MM.1S (cell line): Measurements from ENCODE around the gene CDH4.

ENCODE experiments used
- DNase-seq: peaks from one replicate; pipeline ENCODE4 v3.0.0-alpha.2; 2015
- H2AFZ ChIP-seq: fragments of 300-600 bp; sonication (generic); 2 replicates; pipeline ENCODE4 v1.6.0; 2016; ENCODE audit warnings: antibody characterized with exemption, low read length
- H3F3A ChIP-seq: fragments of 300-600 bp; sonication (generic); 2 replicates; pipeline ENCODE4 v1.6.1; 2016; ENCODE audit warnings: mild to moderate bottlenecking, antibody characterized with exemption, low read length, moderate library complexity, mixed read lengths; ENCODE audit not compliant: insufficient read depth
- H3K27ac ChIP-seq: fragments of 300-600 bp; sonication (generic); 2 replicates; pipeline ENCODE4 v1.5.1; 2016; ENCODE audit warnings: mild to moderate bottlenecking, low read length
- H3K27me3 ChIP-seq: fragments of 300-600 bp; sonication (generic); replicated peaks from 2 replicates; pipeline ENCODE4 v1.6.0; 2016; ENCODE audit warnings: low read length; ENCODE audit not compliant: insufficient read depth
- H3K36me3 ChIP-seq: fragments of 300-600 bp; sonication (generic); replicated peaks from 2 replicates; pipeline ENCODE4 v1.6.1; 2016; ENCODE audit warnings: mild to moderate bottlenecking, low read length, mixed read lengths; ENCODE audit not compliant: insufficient read depth
- H3K4me1 ChIP-seq: fragments of 300-600 bp; sonication (generic); 2 replicates; pipeline ENCODE4 v1.6.1; 2016; ENCODE audit warnings: low read length, mixed read lengths
- H3K4me2 ChIP-seq: fragments of 300-600 bp; sonication (generic); 2 replicates; pipeline ENCODE4 v1.6.0; 2016; ENCODE audit warnings: low read depth, low read length
- H3K4me3 ChIP-seq: fragments of 300-600 bp; sonication (generic); 2 replicates; pipeline ENCODE4 v1.5.1; 2016; ENCODE audit warnings: low read length, mixed read lengths
- H3K79me2 ChIP-seq: fragments of 300-600 bp; sonication (generic); 2 replicates; pipeline ENCODE4 v1.6.1; 2016; ENCODE audit warnings: mixed run types, low read length, mixed read lengths
- H3K9ac ChIP-seq: fragments of 300-600 bp; sonication (generic); 2 replicates; pipeline ENCODE4 v1.6.1; 2016; ENCODE audit warnings: low read length, mixed read lengths
- H3K9me2 ChIP-seq: fragments of 300-600 bp; sonication (generic); replicated peaks from 2 replicates; pipeline ENCODE4 v1.6.1; 2016; ENCODE audit warnings: mild to moderate bottlenecking, low read length, mixed read lengths; ENCODE audit not compliant: insufficient read depth
- H3K9me3 ChIP-seq: fragments of 300-600 bp; sonication (generic); replicated peaks from 2 replicates; pipeline ENCODE4 v1.6.1; 2016; ENCODE audit warnings: mild to moderate bottlenecking, low read length, mixed read lengths; ENCODE audit not compliant: insufficient read depth
- H4K20me1 ChIP-seq: fragments of 300-600 bp; sonication (generic); 2 replicates; pipeline ENCODE4 v1.6.1; 2016; ENCODE audit warnings: mild to moderate bottlenecking, low read length, moderate library complexity, mixed read lengths; ENCODE audit not compliant: insufficient read depth
- CTCF ChIP-seq: fragments of 300-600 bp; sonication (generic); IDR thresholded peaks from 2 replicates; pipeline ENCODE4 v1.5.1; 2016; ENCODE audit warnings: antibody characterized with exemption, low read length, mixed read lengths
- EZH2 ChIP-seq: fragments of 300-600 bp; sonication (generic); optimal IDR thresholded peaks from 2 replicates; pipeline ENCODE3; 2017; ENCODE audit warnings: low read depth, mild to moderate bottlenecking, antibody characterized with exemption, low read length, mixed read lengths
- EZH2phosphoT487 ChIP-seq: fragments of 300-600 bp; sonication (generic); IDR thresholded peaks from 2 replicates; pipeline ENCODE4 v1.6.1; 2018; ENCODE audit warnings: antibody characterized with exemption, low read length

CDH4 gene

DNA sequence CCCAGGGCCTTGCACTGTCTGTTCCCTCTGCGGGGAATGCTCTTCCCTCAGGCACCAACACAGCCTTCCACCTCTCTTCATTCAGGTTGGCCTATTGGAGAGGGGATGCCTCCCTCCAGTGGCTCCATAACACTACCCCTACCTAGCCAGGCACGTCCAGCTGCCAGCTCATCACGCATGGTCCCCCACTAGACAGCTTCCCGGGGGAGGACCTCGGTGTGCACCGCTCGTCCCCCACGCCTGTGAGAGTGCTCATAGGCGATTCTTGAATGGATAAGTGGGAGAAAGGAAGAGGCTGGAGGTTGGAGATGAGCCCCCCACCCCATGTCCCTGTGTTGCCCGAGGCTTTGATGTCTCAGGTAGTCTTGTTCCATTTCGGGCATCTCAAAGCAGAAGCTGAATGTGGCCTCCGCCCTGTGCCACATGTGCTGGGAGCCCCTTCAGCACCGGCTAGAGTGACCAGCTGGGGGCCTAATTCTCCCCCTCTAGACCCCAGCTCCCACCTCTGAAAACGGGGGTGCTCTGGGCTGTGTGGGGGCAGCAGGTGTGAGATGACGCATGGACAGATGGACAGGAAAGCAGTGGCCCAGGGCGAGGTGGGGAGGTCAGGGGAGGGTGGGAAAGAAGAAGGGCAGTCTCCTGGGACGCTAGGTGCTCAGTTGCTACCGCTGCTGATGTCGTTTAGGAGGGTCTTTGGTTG is 480.6 kb downstream of the CDH4 start:
- H3K9me2 ChIP-seq: no peaks in the 10 kb centered on the region
- H3K27ac ChIP-seq: no peak overlapping the region
- no peak overlapping the region for H3K4me2 ChIP-seq
- H2AFZ ChIP-seq: no peak overlapping the region
- no peaks in the 10 kb centered on the region for H3F3A ChIP-seq
- H3K9me3 ChIP-seq: no peaks in the 10 kb centered on the region
- no peak overlapping the region for H3K9ac ChIP-seq
- H3K4me1 ChIP-seq: no peaks in the 10 kb centered on the region
- H3K4me3 ChIP-seq: no peak overlapping the region
- TF ChIP-seq CTCF (no peak), EZH2phosphoT487 (no peak), EZH2 (no peak)
- H3K79me2 ChIP-seq: no peaks in the 10 kb centered on the region
- peaks cover 88% of the 10 kb centered on the region for H3K27me3 ChIP-seq
- no peak for DNase-seq
- no peaks in the 10 kb centered on the region for H4K20me1 ChIP-seq
- no peaks in the 10 kb centered on the region for H3K36me3 ChIP-seq

DNA sequence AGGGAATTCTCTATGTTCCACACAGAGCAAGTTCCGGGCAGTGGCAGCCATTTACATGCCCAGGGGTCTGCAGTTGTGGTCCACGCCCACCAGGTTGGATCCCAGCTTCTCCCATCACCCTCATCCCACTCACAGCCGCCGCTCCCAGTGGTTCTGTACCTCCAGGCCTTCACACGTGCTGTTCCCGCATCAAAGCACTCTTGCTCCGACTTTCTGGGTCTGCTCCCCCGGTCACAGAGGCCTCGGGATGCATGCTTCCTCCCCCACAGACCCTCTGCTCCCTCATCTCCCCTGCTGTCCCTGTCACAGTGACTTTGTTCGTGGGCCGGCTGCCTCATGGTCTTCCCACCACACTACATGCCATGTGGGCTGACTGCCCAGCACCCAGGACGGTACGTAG is 481.2 kb downstream of the CDH4 start:
- Histone ChIP-seq H3K36me3 (no peaks in the 10 kb centered on the region), H3K9me2 (no peaks in the 10 kb centered on the region), H3K9ac (no peak overlapping the region), H3F3A (no peaks in the 10 kb centered on the region), H2AFZ (no peak overlapping the region), H3K27ac (no peak overlapping the region), H3K4me1 (no peaks in the 10 kb centered on the region), H3K9me3 (no peaks in the 10 kb centered on the region), H3K4me3 (no peak overlapping the region), H3K79me2 (no peaks in the 10 kb centered on the region), H3K27me3 (peaks cover 92% of the 10 kb centered on the region), H3K4me2 (no peak overlapping the region), H4K20me1 (no peaks in the 10 kb centered on the region)
- no peak for DNase-seq
- TF ChIP-seq CTCF: no peak
- TF ChIP-seq EZH2phosphoT487: no peak
- TF ChIP-seq EZH2: no peak

GRCh38 chr20:61733891-61734732 is 482.1 kb downstream of the CDH4 start:
- Histone ChIP-seq H3K79me2 (no peaks in the 10 kb centered on the region), H3K27ac (no peak overlapping the region), H3K4me1 (no peaks in the 10 kb centered on the region), H3K36me3 (no peaks in the 10 kb centered on the region), H3F3A (no peaks in the 10 kb centered on the region), H3K4me3 (no peak overlapping the region), H4K20me1 (no peaks in the 10 kb centered on the region), H2AFZ (no peak overlapping the region), H3K9me2 (no peaks in the 10 kb centered on the region), H3K9ac (no peak overlapping the region), H3K4me2 (no peak overlapping the region), H3K9me3 (no peaks in the 10 kb centered on the region), H3K27me3 (peaks cover 92% of the 10 kb centered on the region)
- TF ChIP-seq CTCF (no peak), EZH2 (no peak), EZH2phosphoT487 (no peak)
- DNase-seq: no peak
